CD4-positive, alpha-beta T cell treated with Interferon alpha-2 for 1 hour (primary cell): ENCODE data around the gene RERE.

Experiments used
- DNase-seq, 2 donors: peaks; one replicate each; pipeline ENCODE4 v3.0.0-alpha.2; 2020 to 2022

The RERE gene

GRCh38 chr1:8536515-8536914 lies 280.9 kb downstream of the RERE start:
- DNase-seq = no peak

GRCh38 chr1:8533907-8534306 lies 283.5 kb downstream of the RERE start:
- DNase-seq = no peak

GRCh38 chr1:8533124-8533523 lies 284.3 kb downstream of the RERE start:
- peak; percentile 16 to 28 for DNase-seq

GRCh38 chr1:8529901-8530300 lies 287.5 kb downstream of the RERE start:
- DNase-seq = no peak

GRCh38 chr1:8527941-8528340 lies 289.5 kb downstream of the RERE start:
- DNase-seq = no peak

GRCh38 chr1:8525558-8526275 lies 291.7 kb downstream of the RERE start:
- peak; percentile 84 to 85 for DNase-seq

- DNase-seq = peak in 1 of 2 donors; percentile 40
These were observed 292.3 kb downstream of the RERE start for GRCh38 chr1:8525216-8525557.

GRCh38 chr1:8524627-8525157 lies 292.7 kb downstream of the RERE start:
- no peak for DNase-seq

- peak in 1 of 2 donors; percentile 30 for DNase-seq
These were observed 293.7 kb downstream of the RERE start for GRCh38 chr1:8523666-8524206.

GRCh38 chr1:8520483-8520966 lies 296.9 kb downstream of the RERE start:
- no peak for DNase-seq

- DNase-seq = no peak
These were observed 298.3 kb downstream of the RERE start for GRCh38 chr1:8519167-8519566.

GRCh38 chr1:8518490-8518801 lies 299.0 kb downstream of the RERE start:
- DNase-seq = no peak

- DNase-seq = no peak
These were observed 299.6 kb downstream of the RERE start for GRCh38 chr1:8517661-8518489.

GRCh38 chr1:8516793-8517556 lies 300.5 kb downstream of the RERE start:
- DNase-seq = peak in 1 of 2 donors; percentile 18

GRCh38 chr1:8516278-8516777 lies 301.1 kb downstream of the RERE start:
- no peak for DNase-seq

GRCh38 chr1:8512504-8512903 lies 304.9 kb downstream of the RERE start:
- no peak for DNase-seq

GRCh38 chr1:8510041-8510823 lies 307.2 kb downstream of the RERE start:
- DNase-seq = peak; percentile 45 to 61

GRCh38 chr1:8509579-8509978 lies 307.9 kb downstream of the RERE start:
- no peak for DNase-seq

GRCh38 chr1:8506995-8507615 lies 310.3 kb downstream of the RERE start:
- DNase-seq = no peak

GRCh38 chr1:8506456-8506855 lies 311.0 kb downstream of the RERE start:
- DNase-seq = no peak

GRCh38 chr1:8503842-8504241 lies 313.6 kb downstream of the RERE start:
- DNase-seq = no peak
